Psoas muscle (tissue), 8 donors: Measurements from ENCODE around the gene NOL9. TPM values are rescaled to one million over a fixed set of nuclear protein-coding genes. Genes with fewer than 3 reads are reported as not detected.

Source experiments
- ATAC-seq, 4 donors: fragments of 200-7000 bp; cut with Tn5 transposase; one replicate each; pipeline ENCODE4 v1.9.1; 2020; ENCODE audit warnings: moderate library complexity in 3 of 4, mild to moderate bottlenecking in 2 of 4
- DNase-seq, 2 donors: peaks; one replicate each; pipeline ENCODE4 v3.0.0-alpha.2; 2020
- H3K27ac ChIP-seq: fragments of 200-600 bp; one replicate; pipeline ENCODE4 v1.8.0; 2022
- H3K27me3 ChIP-seq, 3 donors: fragments of 200-600 bp in 1 of 3; one replicate each; pipeline versions ENCODE4 v1.6.1 to v1.8.0; 2013 to 2022; ENCODE audit warnings: low read length in 2 of 3, mild to moderate bottlenecking in 2 of 3, moderate library complexity in 1 of 3; ENCODE audit not compliant: insufficient read depth in 3 of 3
- H3K36me3 ChIP-seq, 2 donors: fragments of 200-600 bp in 1 of 2; one replicate each; pipeline versions ENCODE4 v1.6.1 to v1.8.0; 2013 to 2022; ENCODE audit warnings: low read depth in 1 of 2, mild to moderate bottlenecking in 1 of 2, moderate library complexity in 1 of 2; ENCODE audit not compliant: insufficient read depth in 1 of 2
- H3K4me1 ChIP-seq: fragments of 200-600 bp; one replicate; pipeline ENCODE4 v1.8.0; 2022
- H3K4me3 ChIP-seq: fragments of 200-600 bp; one replicate; pipeline ENCODE4 v1.8.0; 2022; ENCODE audit warnings: mild to moderate bottlenecking
- H3K9me3 ChIP-seq: fragments of 200-600 bp; one replicate; pipeline ENCODE4 v1.8.0; 2022
- WGBS, 3 donors: extraction: QIAGEN DNeasy Blood & Tissue Kit; methylation state at CpG; one replicate each; pipeline versions ENCODE4 v1.1.6 to v1.1.7; 2013; 5-methylcytosine and 5-hydroxymethylcytosine counted together
- intact Hi-C, 2 donors: fragments of 100-400 bp; cut with DNase I; formaldehyde crosslinking; loops; one replicate each; pipeline versions ENCODE4 v1.11.0 to v1.14.2; 2022
- polyA plus RNA-seq, 3 donors: library from polyadenylated mRNA; stranded (reverse); fragments of 200-250 nt; gene quantifications; one replicate each; pipeline ENCODE4 v1.2.3, GENCODE V29; 2013
- total RNA-seq, 4 donors: library from RNA; stranded (reverse); fragmentation: NEBNext Ultra II Directional in 2 of 4; extraction: Animal tissue kit (Norgen Biotek cat#: 25700) in 2 of 4; gene quantifications; one replicate each; pipeline versions ENCODE4 v1.2.1 to v1.2.4, GENCODE V29; 2021 to 2023
- TF ChIP-seq, protein P1 (sequence below): fragments of 200-600 bp; IDR thresholded peaks from one replicate; pipeline ENCODE4 v1.8.0; 2022; ENCODE audit warnings: antibody characterized with exemption
- donor health status: healthy with polysubstance abuse.
- donor health status: DM: no; HTN: no; CAD: no; lungs with moderate emphysema.
- donor health status: Bipolar disorder and iron deficiency.
- donor health status: healthy.
- donor health status: DM: yes; HTN: yes; CAD: no.
- donor health status: DM: no; HTN: no; CAD: no.
- donor health status: DM: no; HTN: no; CAD: no.
- donor health status: DM: yes; HTN: yes; CAD: no.

Gene NOL9
- total and polyA plus RNA-seq, 7 donors, result 5.0 to 26.1 (median 17.1) TPM

DNA sequence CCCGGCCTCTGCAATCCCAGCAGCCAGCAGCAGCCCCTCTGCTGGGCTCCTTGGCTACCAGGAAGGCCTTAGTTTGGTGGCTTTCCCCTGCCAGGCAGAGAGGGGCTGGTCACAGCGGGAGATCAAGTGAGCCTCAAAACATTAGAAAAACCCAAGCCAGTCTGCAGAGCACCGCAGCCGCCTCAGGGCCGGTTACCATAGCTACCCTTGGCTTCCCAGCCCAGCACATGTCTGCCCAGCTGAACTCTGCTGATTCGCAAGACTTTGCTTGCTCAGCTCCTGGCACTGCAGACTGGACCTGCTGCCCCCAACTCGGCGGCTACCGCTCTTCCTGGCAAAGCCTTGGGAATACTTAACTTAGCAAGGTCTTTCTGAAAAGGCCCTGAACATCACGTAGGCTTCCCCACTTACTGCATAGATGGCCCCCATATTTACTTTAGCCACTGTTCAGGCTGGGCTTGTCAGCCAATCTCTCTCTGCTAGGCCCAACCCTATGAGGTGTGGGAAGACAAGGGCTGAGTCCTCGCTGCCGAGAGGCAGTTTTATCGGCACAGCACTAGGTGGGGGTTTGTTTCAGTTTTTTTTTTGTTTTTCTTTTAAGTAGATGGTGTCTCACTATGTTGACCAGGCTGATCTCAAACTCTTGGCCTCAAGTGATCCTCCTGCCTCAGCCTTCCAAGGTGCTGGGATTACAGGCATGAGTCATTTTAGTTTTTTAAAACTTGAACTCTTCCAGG lies 34.2 kb downstream of the NOL9 start:
- 23 to 31% (median 24%) methylated on average over 13 of the region's 13 CpGs for WGBS, 3 donors
- Histone ChIP-seq H3K4me3 (no peak overlapping the region), H3K9me3 (no peaks in the 10 kb centered on the region), H3K36me3 (peaks cover 2 to 16% of the 10 kb centered on the region in 2 donors), H3K27ac (no peak overlapping the region), H3K4me1 (peaks cover 9% of the 10 kb centered on the region), H3K27me3 (no peaks in the 10 kb centered on the region)
- TF ChIP-seq, protein P1, sequence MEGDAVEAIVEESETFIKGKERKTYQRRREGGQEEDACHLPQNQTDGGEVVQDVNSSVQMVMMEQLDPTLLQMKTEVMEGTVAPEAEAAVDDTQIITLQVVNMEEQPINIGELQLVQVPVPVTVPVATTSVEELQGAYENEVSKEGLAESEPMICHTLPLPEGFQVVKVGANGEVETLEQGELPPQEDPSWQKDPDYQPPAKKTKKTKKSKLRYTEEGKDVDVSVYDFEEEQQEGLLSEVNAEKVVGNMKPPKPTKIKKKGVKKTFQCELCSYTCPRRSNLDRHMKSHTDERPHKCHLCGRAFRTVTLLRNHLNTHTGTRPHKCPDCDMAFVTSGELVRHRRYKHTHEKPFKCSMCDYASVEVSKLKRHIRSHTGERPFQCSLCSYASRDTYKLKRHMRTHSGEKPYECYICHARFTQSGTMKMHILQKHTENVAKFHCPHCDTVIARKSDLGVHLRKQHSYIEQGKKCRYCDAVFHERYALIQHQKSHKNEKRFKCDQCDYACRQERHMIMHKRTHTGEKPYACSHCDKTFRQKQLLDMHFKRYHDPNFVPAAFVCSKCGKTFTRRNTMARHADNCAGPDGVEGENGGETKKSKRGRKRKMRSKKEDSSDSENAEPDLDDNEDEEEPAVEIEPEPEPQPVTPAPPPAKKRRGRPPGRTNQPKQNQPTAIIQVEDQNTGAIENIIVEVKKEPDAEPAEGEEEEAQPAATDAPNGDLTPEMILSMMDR, result no peak
- peak; percentile 34 to 60 (median 55) for ATAC-seq
- DNase-seq, result peak in 1 of 2 donors; percentile 59
- intact Hi-C loops, result no loop called here

DNA sequence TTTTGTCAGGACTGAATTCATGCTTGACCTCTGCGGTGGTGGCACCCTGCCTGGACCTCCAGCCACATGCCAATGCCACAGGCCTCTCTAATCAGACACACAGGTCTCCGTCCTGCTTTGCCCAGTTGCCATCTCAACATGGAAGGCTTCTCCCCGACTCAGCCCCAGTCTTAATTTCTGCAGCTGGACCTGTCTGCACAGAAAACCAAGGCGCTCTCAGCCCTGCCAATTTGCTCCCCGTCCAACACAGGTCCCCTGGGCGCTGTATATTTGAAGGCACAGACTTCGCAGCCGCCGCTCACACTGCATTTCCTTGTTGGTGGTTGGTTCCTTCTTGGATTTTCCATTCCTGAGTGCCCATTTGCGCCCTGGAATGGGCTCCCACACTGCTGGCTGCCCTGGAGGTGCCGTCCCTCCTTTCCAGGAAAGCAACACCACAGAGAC lies 34.8 kb downstream of the NOL9 start:
- 18 to 26% (median 23%) methylated on average over 11 of the region's 11 CpGs for WGBS, 3 donors
- no peak overlapping the region for H3K4me3 ChIP-seq
- DNase-seq, result peak in 1 of 2 donors; percentile 77
- H3K27ac ChIP-seq, result no peak overlapping the region
- ATAC-seq, result peak; percentile 44 to 52 (median 47)
- intact Hi-C loops, result no loop called here
- peaks cover 9% of the 10 kb centered on the region for H3K4me1 ChIP-seq
- no peaks in the 10 kb centered on the region for H3K9me3 ChIP-seq
- TF ChIP-seq, protein P1, result no peak
- H3K36me3 ChIP-seq, result peaks cover 2 to 13% of the 10 kb centered on the region in 2 donors
- H3K27me3 ChIP-seq, result no peaks in the 10 kb centered on the region

GRCh38 chr1:6517435-6517851 lies 36.9 kb downstream of the NOL9 start:
- Histone ChIP-seq H3K4me1 (peaks cover 9% of the 10 kb centered on the region), H3K27me3 (no peaks in the 10 kb centered on the region), H3K36me3 (peaks cover 2 to 13% of the 10 kb centered on the region in 2 donors), H3K9me3 (no peaks in the 10 kb centered on the region), H3K27ac (no peak overlapping the region), H3K4me3 (no peak overlapping the region)
- DNase-seq, result no peak
- TF ChIP-seq, protein P1, result no peak
- 72 to 79% (median 76%) methylated on average over 8 of the region's 8 CpGs for WGBS, 3 donors
- no peak for ATAC-seq
- intact Hi-C loops, result no loop called here

GRCh38 chr1:6515771-6516170 lies 38.5 kb downstream of the NOL9 start:
- H3K4me3 ChIP-seq, result no peak overlapping the region
- DNase-seq, result no peak
- no peak for ATAC-seq

More at GRCh38 chr1:6515771-6516170, 38.5 kb downstream of the NOL9 start:
- H3K4me1 ChIP-seq, result peaks cover 9% of the 10 kb centered on the region
- intact Hi-C loops, result no loop called here
- H3K36me3 ChIP-seq, result peaks cover 0 to 2% of the 10 kb centered on the region in 2 donors
- no peaks in the 10 kb centered on the region for H3K9me3 ChIP-seq
- 76 to 84% (median 82%) methylated on average over 4 of the region's 4 CpGs for WGBS, 3 donors
- TF ChIP-seq, protein P1, result no peak
- H3K27ac ChIP-seq, result no peak overlapping the region
- H3K27me3 ChIP-seq, result no peaks in the 10 kb centered on the region
